ENCODE data around the gene PHKB.

DNA sequence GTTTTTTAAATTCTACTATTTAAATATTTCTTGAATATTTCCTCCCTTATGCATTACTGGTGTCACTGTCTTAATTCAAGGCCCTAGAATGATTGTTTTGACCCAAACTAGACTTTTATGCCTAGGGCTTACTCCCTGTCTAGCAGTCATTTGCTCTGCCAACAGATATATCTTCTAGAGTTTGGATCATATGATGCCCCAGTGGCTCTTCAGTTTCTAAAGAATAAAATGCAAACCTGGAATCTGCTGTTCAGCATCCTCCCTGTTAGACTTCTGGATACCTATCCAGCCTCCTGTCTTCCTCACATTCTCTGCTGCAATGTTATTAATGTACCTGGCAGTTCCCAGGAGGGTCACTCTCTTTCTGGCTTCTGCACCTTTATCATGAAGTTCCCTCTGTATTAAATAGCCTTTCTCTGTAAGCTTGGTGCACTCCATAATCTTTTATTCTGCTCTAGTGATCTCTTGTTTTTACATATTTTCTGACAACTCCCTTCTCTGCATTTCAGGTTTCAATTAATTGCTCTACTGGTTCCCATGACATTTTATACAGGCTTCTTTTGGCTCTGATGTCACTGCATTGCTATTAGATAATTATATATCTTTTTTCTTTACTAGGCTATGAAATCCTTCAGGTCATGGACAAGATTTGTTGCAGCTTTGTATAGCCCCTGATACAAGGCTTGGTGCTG, 15.7 kb downstream of the PHKB start:
- TF ChIP-seq CTCF (IDR thresholded peaks at IDR 0.05) (no peak), POLR2A (IDR thresholded peaks at IDR 0.05) (no peak)

Data from uterus (tissue), 2 donors.